Activated T-cell treated with anti-CD3 and anti-CD28 coated beads for 24 hours (primary cell): ENCODE data around the gene SOS1.
"Not testable (repeated sequence)": the region's sequence is repeated elsewhere in the genome, so short reads cannot be mapped to it uniquely, and the experiment has no call there.

ENCODE experiments used
- DNase-seq: peaks from one replicate; pipeline ENCODE4 v3.0.0-alpha.2; 2020; ENCODE audit warnings: low read depth

Gene SOS1

DNA sequence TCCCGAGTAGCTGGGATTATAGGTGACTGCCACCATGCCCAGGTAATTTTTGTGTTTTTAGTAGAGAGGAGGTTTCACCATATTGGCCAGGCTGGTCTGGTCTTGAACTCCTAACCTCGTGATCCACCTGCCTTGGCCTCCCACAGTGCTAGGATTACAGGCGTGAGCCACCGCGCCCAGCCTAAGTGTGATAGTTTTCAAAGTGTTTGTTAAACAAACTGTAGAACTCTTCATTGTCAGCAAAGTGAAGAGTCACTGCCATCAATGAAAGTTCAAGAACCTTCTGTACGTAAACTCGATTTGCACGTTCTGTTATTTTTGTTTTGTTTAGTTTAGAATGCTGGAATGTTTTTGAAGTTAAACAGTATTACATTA is 18.0 kb upstream of the SOS1 start:
- no peak for DNase-seq

DNA sequence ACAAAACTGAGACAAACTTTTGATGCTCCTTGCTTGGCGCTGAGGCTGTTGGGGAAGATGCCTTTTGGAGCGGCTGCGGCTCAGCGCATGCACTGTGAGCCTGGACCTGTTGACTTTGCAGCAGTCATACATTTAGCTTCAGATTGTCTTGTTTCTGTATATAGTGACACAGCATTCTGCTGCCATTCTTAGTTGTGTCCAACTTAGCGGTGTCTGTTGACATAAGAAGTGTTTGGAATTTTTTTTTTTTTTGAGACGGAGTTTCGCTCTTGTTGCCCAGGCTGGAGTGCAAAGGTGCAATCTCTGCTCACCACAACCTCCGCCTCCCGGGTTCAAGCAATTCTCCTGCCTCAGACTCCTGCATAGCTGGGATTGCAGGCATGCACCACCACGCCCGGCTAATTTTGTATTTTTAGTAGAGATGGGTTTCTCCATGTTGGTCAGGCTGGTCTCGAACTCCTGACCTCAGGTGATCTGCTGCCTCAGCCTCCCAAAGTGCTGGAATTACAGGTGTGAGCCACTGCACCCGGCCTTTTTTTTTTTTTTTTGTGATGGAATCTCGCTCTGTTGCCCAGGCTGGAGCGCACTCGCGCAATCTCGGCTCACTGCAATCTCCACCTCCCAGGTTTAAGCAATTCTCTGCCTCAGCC is 17.5 kb upstream of the SOS1 start:
- not testable (repeated sequence) for DNase-seq

DNA sequence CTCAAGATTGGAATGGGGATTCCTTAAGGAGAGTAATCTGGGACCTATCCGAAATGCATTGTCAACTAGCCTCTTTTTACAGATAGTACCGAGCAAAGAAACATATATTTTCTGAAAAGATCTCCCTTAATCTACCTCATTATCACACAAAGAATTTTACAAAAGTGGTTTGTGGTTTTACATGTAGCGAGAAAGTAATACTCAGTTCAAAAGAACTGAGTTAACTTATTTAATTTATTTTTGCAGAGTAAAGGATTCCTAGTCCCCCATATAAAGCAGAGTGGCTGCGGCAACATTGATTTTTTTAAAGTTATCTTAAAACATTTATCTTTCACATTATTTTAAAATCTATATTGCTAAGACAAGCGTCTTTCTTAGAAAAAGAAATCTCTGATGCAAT is 15.9 kb upstream of the SOS1 start:
- DNase-seq: no peak

DNA sequence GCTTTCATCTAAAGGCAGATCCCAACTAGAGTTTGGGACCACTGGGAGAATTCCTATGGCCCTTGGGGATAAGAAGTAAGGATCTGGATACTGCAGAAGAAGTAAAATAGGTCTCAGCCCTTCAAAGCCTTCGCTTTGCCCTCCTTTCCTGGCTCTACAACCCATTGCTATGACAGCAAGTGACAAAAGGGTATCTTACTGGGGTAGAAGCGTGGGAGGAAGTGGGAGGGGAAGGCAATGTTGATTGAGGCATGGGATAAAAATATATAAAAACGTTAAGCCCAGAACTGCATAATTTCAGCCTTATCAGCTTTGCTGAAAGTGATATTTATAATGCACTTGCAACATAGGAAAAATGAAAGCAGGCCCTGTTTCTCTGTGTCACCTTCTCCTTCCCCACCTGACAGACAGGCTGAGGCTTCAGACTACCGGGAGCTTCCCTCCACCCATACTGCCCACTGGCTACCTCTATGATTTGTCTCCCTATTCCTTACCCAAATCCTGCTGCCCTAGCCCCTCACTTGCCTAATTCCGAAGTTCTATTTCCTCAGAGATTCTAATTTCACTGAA is 14.9 kb upstream of the SOS1 start:
- no peak for DNase-seq

DNA sequence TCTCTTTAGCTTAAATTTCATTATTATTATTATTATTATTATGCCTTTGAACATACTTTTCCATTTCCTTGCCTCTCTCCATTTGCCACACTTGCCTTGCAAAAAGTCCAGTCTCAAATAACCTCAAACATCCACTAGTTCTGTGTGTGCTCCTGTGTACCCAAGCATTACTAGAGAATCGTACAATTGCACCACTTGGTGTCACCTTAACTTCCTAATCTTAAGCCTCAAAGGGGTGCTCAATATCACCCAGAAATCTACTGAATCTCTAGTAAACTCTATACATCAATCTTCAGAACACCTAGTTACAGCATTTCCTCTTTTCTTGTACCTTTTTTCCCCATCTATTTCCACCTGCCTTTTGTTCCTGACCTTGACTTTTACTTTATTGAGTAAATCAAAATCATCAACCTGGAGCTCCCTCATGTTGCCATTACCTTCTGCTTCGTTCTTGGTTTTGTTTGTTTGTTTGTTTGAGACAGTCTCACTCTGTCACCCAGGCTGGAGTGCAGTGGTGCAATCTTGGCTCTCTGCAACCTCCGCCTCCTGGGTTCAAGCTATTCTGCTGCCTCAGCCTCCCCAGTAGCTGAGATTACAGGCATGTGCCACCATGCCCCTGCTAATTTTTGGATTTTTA is 12.5 kb upstream of the SOS1 start:
- DNase-seq: no peak

DNA sequence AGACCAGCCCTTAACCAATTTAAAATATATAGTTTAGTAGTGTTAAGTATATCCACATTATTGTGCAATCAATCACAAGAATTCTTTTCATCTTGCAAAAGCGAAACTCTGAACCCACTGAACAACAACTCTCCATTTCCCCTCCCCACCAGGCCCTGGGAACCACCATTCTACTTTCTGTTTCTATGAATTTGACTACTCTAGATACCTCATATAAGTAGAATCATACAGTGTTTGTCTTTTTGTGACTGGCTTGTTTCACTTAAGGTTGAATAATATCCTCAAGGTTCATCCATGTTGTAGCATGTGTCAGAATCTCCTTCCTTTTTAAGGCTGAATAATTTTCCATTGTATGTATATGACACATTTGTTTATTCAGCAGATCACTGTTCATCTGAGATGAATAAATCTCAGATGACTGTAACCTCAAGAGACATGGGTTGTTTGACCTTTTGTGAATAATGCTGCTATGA is 8.1 kb upstream of the SOS1 start:
- peak; percentile 68 for DNase-seq

DNA sequence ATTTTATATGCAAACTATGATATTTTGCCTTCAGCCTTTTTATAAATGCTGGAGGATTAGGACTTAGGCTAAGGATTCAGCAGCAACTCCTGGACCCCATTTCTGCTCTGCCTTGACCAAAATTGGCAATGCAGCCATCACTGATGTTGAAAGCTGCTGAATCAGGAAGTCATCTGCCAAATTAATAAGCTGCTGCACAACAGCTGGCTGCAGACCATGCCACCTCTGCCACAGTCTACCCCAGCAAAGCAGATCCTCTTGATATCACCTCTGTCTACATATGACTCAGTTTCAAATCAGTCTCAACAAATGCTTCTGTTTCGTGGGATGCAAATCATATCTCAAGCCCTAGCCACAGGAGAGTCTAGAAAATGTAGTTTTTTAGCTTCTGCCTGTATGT is 7.1 kb upstream of the SOS1 start:
- no peak for DNase-seq

DNA sequence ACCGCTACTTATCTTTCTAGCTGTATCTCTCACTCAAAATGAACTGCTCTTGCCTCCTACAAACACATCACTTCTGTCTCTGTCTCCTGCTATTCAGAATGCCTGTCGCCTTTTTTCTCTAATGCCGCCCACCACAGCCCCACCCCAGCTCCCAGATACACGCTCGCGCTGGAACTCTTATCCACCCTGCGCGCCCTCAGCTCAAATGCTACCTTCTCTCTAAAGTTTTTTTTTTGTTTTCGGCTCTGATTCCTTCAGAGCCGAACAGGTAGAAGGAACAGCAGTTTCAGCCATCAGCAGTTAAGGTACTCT is 3.9 kb upstream of the SOS1 start:
- DNase-seq: no peak

DNA sequence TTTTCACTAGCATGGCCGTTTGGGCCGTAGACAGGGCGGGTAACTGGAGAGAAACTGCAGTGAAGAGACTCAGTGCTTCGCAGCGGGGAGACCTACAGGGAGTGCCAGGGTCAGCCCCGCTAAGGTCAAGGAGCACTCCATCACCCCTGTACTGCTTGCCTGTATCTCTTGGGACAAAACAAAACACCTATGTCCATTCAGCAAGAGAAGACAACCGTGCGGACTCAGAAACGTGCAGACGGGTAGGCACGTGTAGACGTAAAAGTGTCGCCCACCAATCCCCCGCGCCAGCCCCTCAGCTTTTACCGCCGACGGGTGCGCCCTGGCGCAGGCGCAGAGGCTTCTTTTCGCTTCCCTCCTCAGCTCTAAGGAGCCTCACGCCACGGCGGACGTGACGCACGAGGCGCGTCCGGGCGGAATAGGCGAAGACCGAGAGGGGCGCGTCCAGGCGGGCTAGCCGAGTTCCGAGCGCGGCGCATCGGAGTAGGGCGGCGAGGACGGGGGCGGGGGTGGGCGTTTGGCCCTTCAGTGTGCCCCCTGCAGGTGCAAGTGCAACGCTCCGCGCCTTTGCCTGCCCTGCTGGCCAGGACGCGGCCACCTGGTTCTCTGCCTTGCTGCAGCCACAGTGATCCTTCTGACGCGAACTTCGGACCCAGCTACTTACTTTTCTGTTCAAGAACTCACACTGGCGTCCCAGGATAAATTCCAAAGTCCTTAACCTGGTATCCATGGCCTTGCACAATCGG is 3.3 kb upstream of the SOS1 start:
- peak; percentile 93 for DNase-seq

DNA sequence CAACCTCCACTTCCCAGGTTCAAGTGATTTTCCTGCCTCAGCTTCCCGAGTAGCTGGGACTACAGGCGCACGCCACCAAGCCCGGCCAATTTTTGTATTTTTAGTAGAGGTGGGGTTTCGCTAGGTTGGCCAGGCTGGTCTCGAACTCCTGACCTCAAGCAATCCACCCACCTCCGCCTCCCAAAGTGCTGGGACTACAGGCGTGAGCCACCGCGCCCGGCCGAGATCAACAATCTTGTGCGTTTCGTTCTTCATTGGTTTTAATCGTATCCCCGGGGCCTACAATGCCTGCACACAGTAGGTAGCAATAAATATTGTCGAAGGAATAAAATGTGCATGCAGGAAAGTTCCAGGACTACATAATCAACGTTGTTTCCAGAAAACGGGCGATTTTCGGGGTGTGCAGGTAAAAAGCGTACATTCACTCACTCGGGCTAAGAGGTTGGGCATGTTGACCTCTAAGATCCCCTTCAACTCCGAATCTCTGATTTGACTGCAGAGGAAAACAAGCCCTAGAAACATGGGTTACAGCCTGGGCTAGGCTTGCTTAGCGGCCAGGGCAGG is 2.7 kb upstream of the SOS1 start:
- DNase-seq: no peak

DNA sequence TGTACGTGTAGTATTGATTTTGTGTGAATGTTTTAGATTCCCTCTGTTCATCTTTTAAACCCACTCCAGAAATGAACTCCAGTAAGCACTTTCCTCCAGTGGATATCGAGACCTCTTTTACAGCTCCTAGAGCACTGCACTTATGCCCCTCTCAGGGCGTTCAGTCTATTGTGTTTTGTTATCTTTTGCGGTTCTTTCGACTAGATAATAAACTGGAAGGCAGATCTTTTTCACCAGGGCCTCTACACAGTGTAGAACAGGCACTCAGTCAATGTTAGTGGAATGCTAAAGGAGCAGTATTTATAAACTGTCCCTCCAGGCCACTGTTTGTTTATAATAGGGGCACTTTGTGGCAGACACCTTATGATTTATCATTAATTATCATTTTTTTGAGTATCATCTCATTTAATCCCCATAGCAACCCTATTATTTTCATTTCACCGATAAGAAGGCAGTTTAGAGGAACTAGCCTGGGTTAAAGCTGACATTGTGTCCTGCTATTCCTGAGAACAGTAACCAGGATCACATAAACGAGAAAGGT is 742 bp upstream of the SOS1 start:
- DNase-seq: no peak

DNA sequence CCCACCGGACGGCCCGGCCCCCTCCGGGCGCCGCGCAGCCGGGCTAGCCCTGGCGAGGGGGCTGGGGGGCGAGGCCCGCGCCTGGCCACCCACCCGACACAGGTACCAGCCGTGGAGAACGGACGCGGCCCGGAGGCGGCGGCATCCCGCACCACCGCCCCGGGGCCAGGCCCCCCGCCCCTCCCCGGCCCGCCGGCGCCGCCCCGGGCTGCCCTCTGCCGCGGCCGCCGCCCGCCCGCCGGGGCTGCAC is 405 bp downstream of the SOS1 start:
- DNase-seq: no peak

DNA sequence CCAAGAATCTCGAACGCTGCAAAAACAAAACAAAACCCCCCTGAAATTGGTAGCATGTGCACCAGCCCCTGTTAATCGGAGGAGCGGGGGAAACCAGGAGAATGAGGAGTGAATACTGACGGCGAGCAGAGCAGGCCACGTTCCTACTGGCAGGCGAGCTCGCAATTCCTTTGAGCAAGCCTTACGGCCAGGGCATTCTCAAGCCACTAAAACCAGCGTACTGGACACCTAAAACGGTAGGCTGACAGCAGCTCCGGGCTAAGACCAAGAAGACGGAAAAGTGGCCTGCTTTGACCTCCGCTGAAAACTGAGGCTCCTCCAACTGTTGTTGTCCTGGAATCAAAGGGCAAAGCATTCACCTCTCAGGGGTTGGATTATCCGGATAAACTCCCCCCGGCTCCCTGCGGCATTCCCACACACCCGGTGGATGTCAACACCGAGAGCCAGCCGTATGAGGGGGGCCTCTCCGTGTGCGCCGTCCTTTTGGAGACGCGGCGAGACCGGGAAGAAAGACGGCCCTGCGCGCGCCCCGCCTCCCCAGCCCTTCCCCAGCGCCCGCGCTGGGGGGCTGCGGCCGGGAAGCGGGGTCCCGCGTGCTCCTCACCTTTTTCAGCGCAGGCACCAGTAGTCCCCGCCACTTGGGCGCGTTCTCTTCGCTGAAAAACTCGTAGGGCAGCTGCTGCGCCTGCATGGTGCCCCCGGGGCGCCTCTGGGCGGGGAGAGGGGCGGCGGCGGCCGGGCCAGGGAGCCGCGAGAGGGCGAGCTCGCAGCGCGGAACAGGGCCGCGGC is 925 bp downstream of the SOS1 start:
- DNase-seq: no peak

DNA sequence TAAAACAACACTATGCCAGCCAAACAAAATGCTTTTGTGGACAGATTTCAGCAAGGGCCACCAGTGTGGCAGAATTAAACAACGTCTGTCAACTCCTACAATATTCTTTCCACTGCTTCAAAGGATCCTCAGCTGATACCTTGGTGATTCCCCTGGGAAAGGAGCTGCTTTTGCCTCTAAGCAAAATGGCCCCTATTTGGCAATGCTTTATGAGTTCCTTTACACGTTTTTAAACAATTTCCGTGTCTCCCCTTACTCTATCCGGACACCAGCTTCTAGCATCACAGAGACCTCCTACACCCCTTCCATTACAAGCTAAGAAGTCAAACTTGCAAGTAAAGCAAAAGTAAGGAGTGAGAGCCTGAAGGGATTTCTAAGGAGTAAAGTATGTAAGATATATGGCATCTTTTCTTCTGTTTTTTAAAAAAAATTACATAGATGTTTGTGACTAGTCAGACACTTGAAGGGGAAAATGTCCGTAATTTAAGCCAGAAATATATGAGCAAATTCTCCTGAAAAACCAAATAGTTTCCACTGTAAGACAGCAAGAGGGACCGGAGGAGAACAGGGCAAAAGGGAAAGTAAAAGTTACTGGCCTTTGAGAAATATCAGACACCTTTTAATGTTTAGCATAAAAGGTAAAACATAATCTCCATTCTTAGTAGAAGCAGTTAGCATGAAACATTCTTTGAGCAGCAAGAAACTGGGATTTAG is 1.9 kb downstream of the SOS1 start:
- no peak for DNase-seq

DNA sequence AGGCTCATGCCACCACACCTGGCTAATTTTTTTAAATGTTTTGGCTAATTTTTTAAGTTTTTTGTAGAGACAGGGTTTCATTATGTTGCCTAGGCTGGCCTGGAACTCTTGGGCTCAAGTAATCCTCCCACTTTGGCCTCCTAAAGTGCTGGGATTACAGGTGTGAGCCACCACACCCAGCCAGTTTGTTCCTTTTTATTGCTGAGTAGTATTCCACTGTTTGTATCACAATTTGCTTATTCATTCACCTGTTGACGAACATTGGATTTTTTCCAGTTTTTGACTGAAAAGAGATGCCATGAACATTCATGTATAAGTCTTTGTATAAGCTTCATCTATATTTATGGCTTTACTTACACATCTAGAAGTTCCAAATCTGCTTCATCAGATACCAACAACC is 5.3 kb downstream of the SOS1 start:
- no peak for DNase-seq

DNA sequence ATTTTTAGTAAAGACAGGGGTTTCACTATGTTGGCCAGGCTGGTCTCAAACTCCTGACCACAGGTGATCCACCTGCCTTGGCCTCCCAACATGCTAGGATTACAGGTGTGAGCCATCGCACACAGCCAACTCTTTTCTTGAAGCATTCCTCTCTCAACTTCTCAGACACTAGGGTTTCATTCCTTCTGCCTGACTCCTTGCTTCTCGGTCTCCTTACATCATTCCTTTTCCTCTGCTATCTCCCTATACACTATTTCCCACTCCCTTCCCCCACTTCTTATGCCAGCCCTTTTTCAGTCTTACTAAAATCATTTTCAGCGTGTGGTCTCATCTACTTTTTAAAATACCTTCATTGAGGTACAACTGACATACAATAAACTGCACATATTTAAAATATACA is 6.1 kb downstream of the SOS1 start:
- no peak for DNase-seq

DNA sequence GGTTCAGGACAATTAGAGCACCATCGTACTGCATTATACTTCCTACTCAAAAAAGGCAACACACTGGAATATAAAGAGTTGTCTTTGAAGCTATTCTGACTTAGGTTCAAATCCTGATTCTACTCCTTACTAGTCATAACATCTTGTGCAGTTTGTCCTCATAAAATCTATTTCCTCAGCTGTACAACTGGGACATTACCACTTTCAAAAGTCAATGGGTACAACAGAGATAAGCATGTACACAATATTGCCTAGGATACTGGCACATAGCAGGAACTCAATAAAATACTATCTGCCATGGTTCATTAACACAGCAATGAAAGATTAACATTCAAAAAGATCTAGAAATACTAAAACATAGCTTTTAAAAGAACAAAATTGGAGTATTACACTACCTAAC is 11.3 kb downstream of the SOS1 start:
- no peak for DNase-seq

DNA sequence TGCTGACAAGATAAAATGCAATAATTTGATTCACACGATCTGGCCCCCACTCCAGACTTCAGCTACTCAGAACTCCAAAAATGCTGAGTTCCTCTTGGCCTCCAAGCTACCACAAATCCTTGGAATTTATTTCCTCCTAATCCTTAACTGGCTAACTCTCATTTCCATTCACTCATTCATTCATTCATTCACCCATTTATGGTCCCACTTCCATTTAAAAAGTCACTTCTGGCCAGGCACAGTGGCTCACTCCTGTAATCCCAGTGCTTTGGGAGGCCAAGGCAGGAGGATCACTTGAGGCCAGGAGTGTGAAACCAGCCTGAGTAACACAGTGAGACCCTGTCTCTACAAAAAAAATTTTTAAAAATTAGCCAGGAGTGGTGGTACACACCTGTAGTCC is 12.5 kb downstream of the SOS1 start:
- no peak for DNase-seq

DNA sequence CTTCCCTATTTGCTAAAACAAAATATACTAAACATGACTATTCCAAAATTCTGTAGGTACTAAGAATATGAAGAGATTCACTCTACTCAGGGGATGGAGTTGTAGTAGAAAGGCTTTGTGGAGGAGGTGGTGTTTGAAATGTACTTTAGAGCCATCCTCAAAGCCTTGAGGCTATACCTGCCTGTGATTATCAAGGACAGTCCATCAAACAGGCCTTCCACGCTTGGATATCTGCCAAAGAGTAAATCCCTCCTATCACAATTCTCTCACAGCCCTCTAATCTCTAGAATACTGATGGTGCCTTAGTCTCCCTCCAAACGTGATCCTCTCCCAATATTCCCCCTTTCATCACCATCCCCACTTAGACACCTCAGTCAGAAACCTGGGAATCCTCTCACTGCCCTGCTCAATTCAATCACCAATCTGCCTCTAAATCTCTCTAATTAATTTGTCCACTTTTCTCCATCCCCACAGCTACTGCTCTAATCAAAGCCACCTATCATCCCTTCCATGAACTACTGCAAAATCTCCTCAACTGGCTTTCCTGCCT is 13.1 kb downstream of the SOS1 start:
- no peak for DNase-seq

DNA sequence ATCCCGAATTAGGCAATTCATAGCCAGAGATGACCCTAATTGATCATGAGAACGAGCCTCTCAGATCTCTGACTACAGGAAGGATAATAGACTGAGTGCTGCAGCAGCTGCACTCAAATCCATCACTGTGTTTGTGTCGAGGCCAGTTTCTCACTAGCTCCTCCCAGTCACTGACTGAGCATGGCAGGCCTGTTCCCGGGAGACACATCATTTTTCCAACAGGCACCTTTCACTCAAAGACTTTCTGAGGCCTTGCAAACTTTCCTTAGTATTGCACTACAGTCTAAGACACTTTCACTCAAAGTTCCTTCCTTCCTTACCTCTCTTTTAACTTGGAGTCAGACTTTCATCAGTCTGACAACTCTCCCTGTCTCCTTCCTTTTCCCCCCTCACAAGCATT is 13.7 kb downstream of the SOS1 start:
- no peak for DNase-seq
